Lung (tissue), 12 donors: ENCODE results near the gene ETDC. TPM values are rescaled to one million over a fixed set of nuclear protein-coding genes. Genes with fewer than 3 reads are reported as not detected.
"Not testable (repeated sequence)": the region's sequence is repeated elsewhere in the genome, so short reads cannot be mapped to it uniquely, and the experiment has no call there.

ENCODE experiments used
- ATAC-seq: fragments of 200-7000 bp; cut with Tn5 transposase; one replicate; pipeline ENCODE4 v1.9.1; 2020; ENCODE audit warnings: moderate number of reproducible peaks; ENCODE audit not compliant: insufficient read depth, low FRiP score
- DNase-seq, 3 donors: peaks; one replicate each; pipeline ENCODE4 v3.0.0-alpha.2; 2013 to 2017
- H3K27ac ChIP-seq, 2 donors: one replicate each; pipeline ENCODE4 v1.5.1; 2013; ENCODE audit warnings: mild to moderate bottlenecking in 2 of 2, moderate library complexity in 2 of 2, control low read depth in 1 of 2, inconsistent platforms in 1 of 2, low read depth in 1 of 2, low read length in 1 of 2
- H3K27me3 ChIP-seq, 3 donors: one replicate each; pipeline ENCODE4 v1.5.1; 2013; ENCODE audit warnings: low read length in 2 of 3; ENCODE audit not compliant: control insufficient read depth in 3 of 3, insufficient read depth in 3 of 3
- H3K36me3 ChIP-seq, 4 donors: one replicate each; pipeline ENCODE4 v1.5.1; 2013; ENCODE audit warnings: low read length in 4 of 4, mild to moderate bottlenecking in 1 of 4, moderate library complexity in 1 of 4; ENCODE audit not compliant: control insufficient read depth in 4 of 4, insufficient read depth in 4 of 4
- H3K4me1 ChIP-seq, 5 donors: one replicate each; pipeline ENCODE4 v1.5.1; 2013; ENCODE audit warnings: low read length in 5 of 5, mild to moderate bottlenecking in 2 of 5, moderate library complexity in 1 of 5; ENCODE audit not compliant: control insufficient read depth in 5 of 5, insufficient read depth in 5 of 5
- H3K4me3 ChIP-seq: one replicate; pipeline ENCODE4 v1.5.1; 2013; ENCODE audit warnings: mild to moderate bottlenecking, control low read depth, moderate library complexity
- H3K9ac ChIP-seq, 2 donors: one replicate each; pipeline ENCODE4 v1.5.1; 2013; ENCODE audit warnings: low read length in 2 of 2, control low read depth in 1 of 2; ENCODE audit not compliant: insufficient read depth in 1 of 2
- H3K9me3 ChIP-seq, 4 donors: one replicate each; pipeline ENCODE4 v1.5.1; 2013; ENCODE audit warnings: low read length in 3 of 4, mild to moderate bottlenecking in 1 of 4, moderate library complexity in 1 of 4; ENCODE audit not compliant: control insufficient read depth in 4 of 4, insufficient read depth in 3 of 4
- WGBS, 2 donors: extraction: QIAGEN DNeasy Blood & Tissue Kit; methylation state at CpG; one replicate each; pipeline ENCODE4 v1.1.7; 2013; 5-methylcytosine and 5-hydroxymethylcytosine counted together
- polyA plus RNA-seq, 2 donors: library from polyadenylated mRNA; stranded (reverse); fragments of 200-250 nt; gene quantifications; one replicate each; pipeline ENCODE4 v1.2.1, GENCODE V29; 2013
- total RNA-seq, 2 donors: library from RNA; depleted of rRNA in 1 of 2; stranded (reverse); fragments of >200 nt in 1 of 2; gene quantifications; one replicate each; pipeline ENCODE4 v1.2.1, GENCODE V29; 2014 to 2021
- TF ChIP-seq, protein P1 (sequence below): IDR thresholded peaks from 2 replicates; pipeline ENCODE4 v1.5.1; 2012; ENCODE audit warnings: mild to moderate bottlenecking; ENCODE audit errors: control extremely low read depth, extremely low read depth
- donor health status: control.
- donor health status: control.
- donor health status: Bipolar disorder and iron deficiency.
- donor health status: healthy.
- donor health status: DM: yes; HTN: yes; CAD: no.

ETDC gene
- total and polyA plus RNA-seq, 4 donors: not detected

DNA sequence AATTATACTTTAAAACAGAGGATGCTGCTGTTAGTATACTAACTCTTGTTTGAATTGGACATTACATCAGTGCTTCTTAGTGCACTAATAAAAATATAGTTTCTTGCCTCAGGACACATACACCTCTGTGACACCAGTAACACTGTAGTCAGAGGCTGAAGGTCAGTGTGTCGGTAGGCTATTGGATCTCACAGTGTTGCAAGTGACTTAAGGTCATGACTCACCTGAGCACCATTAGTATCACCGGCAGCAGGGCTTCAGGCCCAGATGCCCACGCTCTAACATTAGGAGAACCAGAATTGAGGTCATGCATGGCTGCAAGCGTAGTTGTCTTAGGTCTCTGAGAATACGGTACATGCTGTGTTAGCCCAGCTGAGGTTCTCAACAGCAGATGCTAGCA, 15.2 kb downstream of the ETDC start:
- no peak for DNase-seq
- H3K9ac ChIP-seq: no peak overlapping the region
- ATAC-seq: no peak
- peaks cover 0 to 3% (median 0%) of the 10 kb centered on the region in 4 donors for H3K36me3 ChIP-seq
- no peak overlapping the region for H3K4me3 ChIP-seq
- H3K27ac ChIP-seq: no peak overlapping the region
- peaks cover 0 to 10% (median 0%) of the 10 kb centered on the region in 5 donors for H3K4me1 ChIP-seq
- WGBS, 2 donors: 80 to 91% methylated on average over 5 of the region's 5 CpGs
- peaks cover 0 to 5% (median 0%) of the 10 kb centered on the region in 3 donors for H3K27me3 ChIP-seq
- TF ChIP-seq, protein P1, sequence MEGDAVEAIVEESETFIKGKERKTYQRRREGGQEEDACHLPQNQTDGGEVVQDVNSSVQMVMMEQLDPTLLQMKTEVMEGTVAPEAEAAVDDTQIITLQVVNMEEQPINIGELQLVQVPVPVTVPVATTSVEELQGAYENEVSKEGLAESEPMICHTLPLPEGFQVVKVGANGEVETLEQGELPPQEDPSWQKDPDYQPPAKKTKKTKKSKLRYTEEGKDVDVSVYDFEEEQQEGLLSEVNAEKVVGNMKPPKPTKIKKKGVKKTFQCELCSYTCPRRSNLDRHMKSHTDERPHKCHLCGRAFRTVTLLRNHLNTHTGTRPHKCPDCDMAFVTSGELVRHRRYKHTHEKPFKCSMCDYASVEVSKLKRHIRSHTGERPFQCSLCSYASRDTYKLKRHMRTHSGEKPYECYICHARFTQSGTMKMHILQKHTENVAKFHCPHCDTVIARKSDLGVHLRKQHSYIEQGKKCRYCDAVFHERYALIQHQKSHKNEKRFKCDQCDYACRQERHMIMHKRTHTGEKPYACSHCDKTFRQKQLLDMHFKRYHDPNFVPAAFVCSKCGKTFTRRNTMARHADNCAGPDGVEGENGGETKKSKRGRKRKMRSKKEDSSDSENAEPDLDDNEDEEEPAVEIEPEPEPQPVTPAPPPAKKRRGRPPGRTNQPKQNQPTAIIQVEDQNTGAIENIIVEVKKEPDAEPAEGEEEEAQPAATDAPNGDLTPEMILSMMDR: no peak
- H3K9me3 ChIP-seq: peaks cover 0 to 6% (median 1%) of the 10 kb centered on the region in 4 donors

DNA sequence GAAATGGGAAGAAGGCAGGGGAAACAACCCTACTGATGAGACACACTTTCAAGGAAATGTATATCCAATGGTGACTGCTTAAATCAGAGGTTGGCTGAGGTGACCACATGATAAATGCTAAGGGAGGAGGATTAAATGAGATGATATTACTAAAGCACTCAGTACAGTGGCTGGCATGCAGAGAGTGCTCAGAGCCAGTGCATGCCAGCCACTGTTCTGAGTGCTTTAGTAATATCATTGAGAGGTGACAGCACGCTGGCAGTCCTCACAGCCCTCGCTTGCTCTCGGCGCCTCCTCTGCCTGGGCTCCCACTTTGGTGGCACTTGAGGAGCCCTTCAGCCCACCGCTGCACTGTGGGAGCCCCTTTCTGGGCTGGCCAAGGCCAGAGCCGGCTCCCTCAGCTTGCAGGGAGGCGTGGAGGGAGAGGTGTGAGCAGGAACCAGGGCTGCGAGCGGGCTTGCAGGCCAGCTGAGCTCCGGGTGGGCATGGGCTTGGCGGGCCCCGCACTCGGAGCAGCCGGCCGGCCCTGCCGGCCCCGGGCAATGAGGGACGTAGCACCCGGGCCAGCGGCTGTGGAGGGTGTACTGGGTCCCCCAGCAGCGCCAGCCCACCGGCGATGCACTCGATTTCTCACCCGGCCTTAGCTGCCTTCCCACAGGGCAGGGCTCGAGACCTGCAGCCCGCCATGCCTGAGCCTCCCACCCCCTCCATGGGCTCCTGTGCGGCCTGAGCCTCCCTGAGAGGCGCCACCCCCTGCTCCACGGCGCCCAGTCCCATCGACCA, 15.9 kb downstream of the ETDC start:
- 94 to 96% methylated on average over 9 to 32 of the region's 32 CpGs for WGBS, 2 donors

DNA sequence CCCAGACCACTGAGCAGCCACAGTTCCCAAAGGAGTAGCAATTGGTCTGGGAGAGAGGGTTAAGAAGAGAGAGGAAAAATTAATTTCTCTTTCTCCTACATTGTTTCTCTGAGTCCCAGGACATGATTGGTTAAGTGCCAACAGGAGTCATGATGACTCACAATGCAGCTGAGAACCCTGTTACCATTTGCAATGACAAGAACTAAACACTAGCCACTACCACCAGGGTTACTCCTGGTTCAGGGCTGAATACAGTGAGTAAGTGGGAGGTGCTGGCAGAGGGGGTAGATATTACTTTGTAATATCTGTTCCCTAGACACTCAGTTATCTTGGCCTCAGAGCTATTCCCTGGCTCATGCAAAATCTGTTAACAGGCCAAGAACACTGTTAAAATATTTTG, 18.0 kb downstream of the ETDC start:
- H3K9me3 ChIP-seq: peaks cover 0 to 6% (median 0%) of the 10 kb centered on the region in 4 donors
- H3K36me3 ChIP-seq: peaks cover 0 to 3% (median 0%) of the 10 kb centered on the region in 4 donors
- no peak overlapping the region for H3K27ac ChIP-seq
- peaks cover 0 to 10% (median 0%) of the 10 kb centered on the region in 5 donors for H3K4me1 ChIP-seq
- ATAC-seq (peak; percentile 47), DNase-seq (peak in 1 of 3 donors; percentile 7)
- no peak overlapping the region for H3K9ac ChIP-seq
- H3K27me3 ChIP-seq: peaks cover 0 to 7% (median 0%) of the 10 kb centered on the region in 3 donors
- TF ChIP-seq, protein P1: no peak
- no peak overlapping the region for H3K4me3 ChIP-seq

More for the DNA sequence above, 15.9 kb downstream of the ETDC start:
- not testable (repeated sequence) for ATAC-seq, H3K4me1 ChIP-seq, H3K9ac ChIP-seq, DNase-seq, H3K9me3 ChIP-seq, H3K36me3 ChIP-seq, H3K27ac ChIP-seq, H3K4me3 ChIP-seq, H3K27me3 ChIP-seq

DNA sequence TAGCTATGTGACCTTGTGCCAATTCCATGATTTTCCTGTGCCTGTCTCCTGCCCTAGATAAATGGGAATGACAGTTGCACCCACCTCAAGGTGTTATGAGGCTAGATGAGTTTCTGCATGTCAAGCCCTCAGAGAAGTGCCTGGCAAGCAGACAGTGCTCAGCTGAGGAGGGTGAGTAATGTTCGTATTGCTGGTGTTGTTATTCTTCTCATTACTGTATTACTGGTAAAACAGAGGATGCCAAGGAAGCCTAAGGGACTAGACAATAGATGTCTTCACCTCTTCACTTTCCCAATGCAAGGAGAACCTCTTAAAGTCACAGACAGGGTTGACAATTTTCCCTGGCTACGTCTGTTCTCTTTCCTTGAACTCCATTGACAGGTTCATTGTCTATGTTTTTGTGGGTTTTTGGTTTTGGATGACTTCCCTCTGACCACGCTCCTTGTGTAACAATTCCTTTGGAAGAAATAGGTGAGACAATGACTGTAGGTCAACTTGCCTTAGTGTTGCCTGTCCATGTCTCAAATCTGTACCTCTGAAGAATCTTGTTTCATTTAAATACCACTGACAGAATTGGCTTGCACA, 19.2 kb downstream of the ETDC start:
- Histone ChIP-seq H3K4me3 (no peak overlapping the region), H3K27me3 (peaks cover 0 to 7% (median 0%) of the 10 kb centered on the region in 3 donors), H3K36me3 (peaks cover 0 to 3% (median 0%) of the 10 kb centered on the region in 4 donors), H3K27ac (no peak overlapping the region), H3K9ac (no peak overlapping the region), H3K4me1 (peaks cover 0 to 10% (median 2%) of the 10 kb centered on the region in 5 donors), H3K9me3 (peaks cover 0 to 4% (median 0%) of the 10 kb centered on the region in 4 donors)
- DNase-seq: no peak
- 69 to 79% methylated on average over 3 of the region's 3 CpGs for WGBS, 2 donors
- TF ChIP-seq, protein P1: no peak
- ATAC-seq: no peak
